GM12892 (cell line): ENCODE data around the gene MSL3.

ENCODE experiments used
- POLR2A ChIP-seq: IDR thresholded peaks from 2 replicates; pipeline ENCODE4 v1.6.1; 2011; ENCODE audit warnings: low read depth, low read length, control low read depth
- POLR2AphosphoS5 ChIP-seq: IDR thresholded peaks from 2 replicates; pipeline ENCODE4 v1.6.1; 2011; ENCODE audit warnings: low read depth, low read length, control low read depth

DNA sequence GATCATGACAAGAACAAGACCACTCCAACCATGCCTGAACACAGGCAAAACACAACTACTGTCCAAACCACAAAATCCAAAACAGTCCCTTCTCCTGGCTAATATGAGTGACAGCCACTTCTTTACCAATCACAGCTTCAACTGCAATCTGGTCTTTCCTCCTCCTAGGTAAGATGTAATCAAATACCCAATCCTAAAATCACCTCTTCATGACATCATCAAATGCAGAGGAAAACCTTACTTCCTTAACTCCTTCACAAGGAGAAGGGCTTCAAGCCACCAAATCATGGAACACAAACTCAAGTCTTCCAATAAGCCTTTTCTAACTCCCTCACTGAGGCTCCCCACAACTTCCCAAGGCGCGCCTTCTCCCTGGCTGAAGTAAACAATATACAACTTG, 4.4 kb upstream of the MSL3 start:
- TF ChIP-seq POLR2A (no peak), POLR2AphosphoS5 (no peak)
